HepG2 (cell line): ENCODE results near the gene SBK1. TPM values are rescaled to one million over a fixed set of nuclear protein-coding genes. Genes with fewer than 3 reads are reported as not detected.

Experiments used
- ATF2 ChIP-seq: sonication (generic); formaldehyde crosslinking; IDR thresholded peaks from 2 replicates; pipeline ENCODE4 v1.4.0; 2020; ENCODE audit warnings: missing genetic modification reagents
- NFATC3 ChIP-seq: sonication (generic); formaldehyde crosslinking; IDR thresholded peaks from 2 replicates; pipeline ENCODE4 v1.5.1; 2020; ENCODE audit warnings: mild to moderate bottlenecking, missing genetic modification reagents
- PAF1 ChIP-seq: IDR thresholded peaks from 2 replicates; pipeline ENCODE4 v1.6.1; 2016; ENCODE audit warnings: missing genetic modification reagents, missing compliant biosample characterization
- THAP9 ChIP-seq: sonication (generic); formaldehyde crosslinking; IDR thresholded peaks from 2 replicates; pipeline ENCODE4; 2020; ENCODE audit warnings: missing genetic modification reagents, mild to moderate bottlenecking, borderline replicate concordance
- U2AF1 ChIP-seq: fragments of 200-400 bp; formaldehyde crosslinking; optimal IDR thresholded peaks from 2 replicates; pipeline ENCODE3; 2017; ENCODE audit warnings: mild to moderate bottlenecking, low read depth, low read length
- ZMYM2 ChIP-seq: sonication (generic); formaldehyde crosslinking; IDR thresholded peaks from 2 replicates; pipeline ENCODE4 v1.8.0; 2022; ENCODE audit warnings: mild to moderate bottlenecking, missing genetic modification reagents
- ZNF263 ChIP-seq: sonication (generic); formaldehyde crosslinking; IDR thresholded peaks from 2 replicates; pipeline ENCODE4 v1.4.0; 2020; ENCODE audit warnings: missing genetic modification reagents
- ZNF335 ChIP-seq: sonication (generic); formaldehyde crosslinking; IDR thresholded peaks from 2 replicates; pipeline ENCODE4 v1.4.0; 2020; ENCODE audit warnings: missing genetic modification reagents
- ZNF512 ChIP-seq: sonication (generic); formaldehyde crosslinking; IDR thresholded peaks from 2 replicates; pipeline ENCODE4 v1.4.0; 2020; ENCODE audit warnings: mild to moderate bottlenecking, missing genetic modification reagents
- ZNF530 ChIP-seq: sonication (generic); formaldehyde crosslinking; IDR thresholded peaks from 2 replicates; pipeline ENCODE4 v1.5.0; 2020; ENCODE audit warnings: low read depth, mild to moderate bottlenecking, missing genetic modification reagents
- polyA plus RNA-seq, 8 experiments: library from polyadenylated mRNA; depleted of rRNA in 3 of 8; stranded (reverse) in 7 of 8; unstranded in 1 of 8; fragments of >200 nt; fragmentation: Illumina TruSeq in 4 of 8; extraction: Trizol in 4 of 8; gene quantifications; 2 replicates each; pipeline versions ENCODE4 v1.2.1 to v1.2.3, GENCODE V29; 2011 to 2016; ENCODE audit warnings: low read depth in 4 of 8, missing spikeins in 1 of 8, mixed read lengths in 1 of 8; ENCODE audit not compliant: insufficient read depth in 1 of 8
- total RNA-seq, 5 experiments: library from RNA; depleted of rRNA; stranded (reverse); fragments of >200 nt; fragmentation: Illumina TruSeq; extraction: Trizol; gene quantifications; 2 replicates each; pipeline ENCODE4 v1.2.3, GENCODE V29; 2016; ENCODE audit warnings: low read depth in 1 of 5
- TF ChIP-seq, protein P1 (sequence below): sonication (generic); formaldehyde crosslinking; IDR thresholded peaks from 2 replicates; pipeline ENCODE4 v1.5.0; 2020; ENCODE audit warnings: mild to moderate bottlenecking, missing genetic modification reagents, moderate library complexity
- TF ChIP-seq, protein P2 (sequence below): IDR thresholded peaks from 2 replicates; pipeline ENCODE4 v1.6.1; 2016; ENCODE audit warnings: missing biosample characterization, missing genetic modification reagents, low read depth
- TF ChIP-seq, protein P3 (sequence below): sonication (generic); formaldehyde crosslinking; IDR thresholded peaks from 2 replicates; pipeline ENCODE4 v1.4.0; 2020; ENCODE audit warnings: missing genetic modification reagents, mild to moderate bottlenecking, borderline replicate concordance

SBK1 gene
- total and polyA plus RNA-seq, 2 of the 13 experiments (the other 11 are each of a cell fraction or from before 2014, with no cell fraction given) = 0.15 to 0.17 TPM

- TF ChIP-seq, protein P1, sequence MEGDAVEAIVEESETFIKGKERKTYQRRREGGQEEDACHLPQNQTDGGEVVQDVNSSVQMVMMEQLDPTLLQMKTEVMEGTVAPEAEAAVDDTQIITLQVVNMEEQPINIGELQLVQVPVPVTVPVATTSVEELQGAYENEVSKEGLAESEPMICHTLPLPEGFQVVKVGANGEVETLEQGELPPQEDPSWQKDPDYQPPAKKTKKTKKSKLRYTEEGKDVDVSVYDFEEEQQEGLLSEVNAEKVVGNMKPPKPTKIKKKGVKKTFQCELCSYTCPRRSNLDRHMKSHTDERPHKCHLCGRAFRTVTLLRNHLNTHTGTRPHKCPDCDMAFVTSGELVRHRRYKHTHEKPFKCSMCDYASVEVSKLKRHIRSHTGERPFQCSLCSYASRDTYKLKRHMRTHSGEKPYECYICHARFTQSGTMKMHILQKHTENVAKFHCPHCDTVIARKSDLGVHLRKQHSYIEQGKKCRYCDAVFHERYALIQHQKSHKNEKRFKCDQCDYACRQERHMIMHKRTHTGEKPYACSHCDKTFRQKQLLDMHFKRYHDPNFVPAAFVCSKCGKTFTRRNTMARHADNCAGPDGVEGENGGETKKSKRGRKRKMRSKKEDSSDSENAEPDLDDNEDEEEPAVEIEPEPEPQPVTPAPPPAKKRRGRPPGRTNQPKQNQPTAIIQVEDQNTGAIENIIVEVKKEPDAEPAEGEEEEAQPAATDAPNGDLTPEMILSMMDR (CRISPR knock-in tag) = peak; percentile 99
- 0 out of 2 replicates have a peak, but pooled peaks have one; percentile 45 for TF ChIP-seq ZNF512 (CRISPR knock-in tag)
- TF ChIP-seq ZNF335 (CRISPR knock-in tag) = no peak
- TF ChIP-seq PAF1 = no peak
- TF ChIP-seq ZNF263 (CRISPR knock-in tag) = peak; percentile 25; the same call in 1 of the 2 replicates
- TF ChIP-seq, protein P2, sequence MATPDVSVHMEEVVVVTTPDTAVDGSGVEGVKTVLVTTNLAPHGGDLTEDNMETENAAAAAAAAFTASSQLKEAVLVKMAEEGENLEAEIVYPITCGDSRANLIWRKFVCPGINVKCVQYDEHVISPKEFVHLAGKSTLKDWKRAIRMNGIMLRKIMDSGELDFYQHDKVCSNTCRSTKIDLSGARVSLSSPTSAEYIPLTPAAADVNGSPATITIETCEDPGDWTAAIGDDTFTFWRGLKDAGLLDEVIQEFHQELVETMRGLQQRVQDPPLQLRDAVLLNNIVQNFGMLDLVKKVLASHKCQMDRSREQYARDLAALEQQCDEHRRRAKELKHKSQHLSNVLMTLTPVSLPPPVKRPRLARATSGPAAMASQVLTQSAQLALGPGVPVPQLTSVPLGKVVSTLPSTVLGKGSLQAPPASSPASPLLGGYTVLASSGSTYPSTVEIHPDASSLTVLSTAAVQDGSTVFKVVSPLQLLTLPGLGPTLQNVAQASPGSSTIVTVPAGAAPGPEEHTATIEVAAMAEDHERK (CRISPR knock-in tag) = no peak
- peak; percentile 45 for TF ChIP-seq U2AF1
- peak; percentile 27; the same call in 1 of the 2 replicates for TF ChIP-seq ATF2 (CRISPR knock-in tag)
- TF ChIP-seq ZNF530 = no peak
- 0 out of 2 replicates have a peak, but pooled peaks have one; percentile 54 for TF ChIP-seq NFATC3 (CRISPR knock-in tag)
- TF ChIP-seq THAP9 = peak; percentile 69; the same call in 1 of the 2 replicates
- TF ChIP-seq, protein P3, sequence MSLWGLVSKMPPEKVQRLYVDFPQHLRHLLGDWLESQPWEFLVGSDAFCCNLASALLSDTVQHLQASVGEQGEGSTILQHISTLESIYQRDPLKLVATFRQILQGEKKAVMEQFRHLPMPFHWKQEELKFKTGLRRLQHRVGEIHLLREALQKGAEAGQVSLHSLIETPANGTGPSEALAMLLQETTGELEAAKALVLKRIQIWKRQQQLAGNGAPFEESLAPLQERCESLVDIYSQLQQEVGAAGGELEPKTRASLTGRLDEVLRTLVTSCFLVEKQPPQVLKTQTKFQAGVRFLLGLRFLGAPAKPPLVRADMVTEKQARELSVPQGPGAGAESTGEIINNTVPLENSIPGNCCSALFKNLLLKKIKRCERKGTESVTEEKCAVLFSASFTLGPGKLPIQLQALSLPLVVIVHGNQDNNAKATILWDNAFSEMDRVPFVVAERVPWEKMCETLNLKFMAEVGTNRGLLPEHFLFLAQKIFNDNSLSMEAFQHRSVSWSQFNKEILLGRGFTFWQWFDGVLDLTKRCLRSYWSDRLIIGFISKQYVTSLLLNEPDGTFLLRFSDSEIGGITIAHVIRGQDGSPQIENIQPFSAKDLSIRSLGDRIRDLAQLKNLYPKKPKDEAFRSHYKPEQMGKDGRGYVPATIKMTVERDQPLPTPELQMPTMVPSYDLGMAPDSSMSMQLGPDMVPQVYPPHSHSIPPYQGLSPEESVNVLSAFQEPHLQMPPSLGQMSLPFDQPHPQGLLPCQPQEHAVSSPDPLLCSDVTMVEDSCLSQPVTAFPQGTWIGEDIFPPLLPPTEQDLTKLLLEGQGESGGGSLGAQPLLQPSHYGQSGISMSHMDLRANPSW (CRISPR knock-in tag) = 0 out of 2 replicates have a peak, but pooled peaks have one; percentile 67
- peak; percentile 73; the same call in 1 of the 2 replicates for TF ChIP-seq ZMYM2 (CRISPR knock-in tag)
Observed at GRCh38 chr16:28277537-28278388, 14.6 kb upstream of the SBK1 start (continued).
